Suprapubic skin (tissue), 4 donors: Measurements from ENCODE around the gene MTMR2.

Source experiments
- CTCF ChIP-seq, 2 donors: fragments of 200-600 bp in 1 of 2; fragments of 450-650 bp in 1 of 2; sonication (generic) in 1 of 2; IDR thresholded peaks; one replicate each; pipeline ENCODE4 v1.5.1; 2016 to 2019; ENCODE audit warnings: antibody characterized with exemption in 2 of 2, mild to moderate bottlenecking in 1 of 2, moderate library complexity in 1 of 2
- EP300 ChIP-seq: sonication (generic); formaldehyde crosslinking; IDR thresholded peaks from one replicate; pipeline ENCODE4 v1.6.1; 2017; ENCODE audit warnings: antibody characterized with exemption
- POLR2AphosphoS5 ChIP-seq, 3 donors: sonication (generic); formaldehyde crosslinking; IDR thresholded peaks; one replicate each; pipeline ENCODE4 v1.6.1; 2017; ENCODE audit warnings: antibody characterized with exemption in 3 of 3

GRCh38 chr11:95790933-95791708, 132.8 kb downstream of the MTMR2 start:
- no peak for TF ChIP-seq CTCF (IDR thresholded peaks at IDR 0.05)
- TF ChIP-seq EP300 = no peak
- TF ChIP-seq POLR2AphosphoS5 (IDR thresholded peaks at IDR 0.05) = no peak
